LNCAP (cell line): ENCODE measurements around the gene TGM1.

Experiments used
- TF ChIP-seq, protein P1 (sequence below): fragments of 450-650 bp; IDR thresholded peaks from 2 replicates; pipeline ENCODE4 v1.5.1; 2017; ENCODE audit warnings: mild to moderate bottlenecking

Gene TGM1

GRCh38 chr14:24285351-24285750 is 22.4 kb upstream of the TGM1 start:
- TF ChIP-seq, protein P1, sequence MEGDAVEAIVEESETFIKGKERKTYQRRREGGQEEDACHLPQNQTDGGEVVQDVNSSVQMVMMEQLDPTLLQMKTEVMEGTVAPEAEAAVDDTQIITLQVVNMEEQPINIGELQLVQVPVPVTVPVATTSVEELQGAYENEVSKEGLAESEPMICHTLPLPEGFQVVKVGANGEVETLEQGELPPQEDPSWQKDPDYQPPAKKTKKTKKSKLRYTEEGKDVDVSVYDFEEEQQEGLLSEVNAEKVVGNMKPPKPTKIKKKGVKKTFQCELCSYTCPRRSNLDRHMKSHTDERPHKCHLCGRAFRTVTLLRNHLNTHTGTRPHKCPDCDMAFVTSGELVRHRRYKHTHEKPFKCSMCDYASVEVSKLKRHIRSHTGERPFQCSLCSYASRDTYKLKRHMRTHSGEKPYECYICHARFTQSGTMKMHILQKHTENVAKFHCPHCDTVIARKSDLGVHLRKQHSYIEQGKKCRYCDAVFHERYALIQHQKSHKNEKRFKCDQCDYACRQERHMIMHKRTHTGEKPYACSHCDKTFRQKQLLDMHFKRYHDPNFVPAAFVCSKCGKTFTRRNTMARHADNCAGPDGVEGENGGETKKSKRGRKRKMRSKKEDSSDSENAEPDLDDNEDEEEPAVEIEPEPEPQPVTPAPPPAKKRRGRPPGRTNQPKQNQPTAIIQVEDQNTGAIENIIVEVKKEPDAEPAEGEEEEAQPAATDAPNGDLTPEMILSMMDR: no peak

DNA sequence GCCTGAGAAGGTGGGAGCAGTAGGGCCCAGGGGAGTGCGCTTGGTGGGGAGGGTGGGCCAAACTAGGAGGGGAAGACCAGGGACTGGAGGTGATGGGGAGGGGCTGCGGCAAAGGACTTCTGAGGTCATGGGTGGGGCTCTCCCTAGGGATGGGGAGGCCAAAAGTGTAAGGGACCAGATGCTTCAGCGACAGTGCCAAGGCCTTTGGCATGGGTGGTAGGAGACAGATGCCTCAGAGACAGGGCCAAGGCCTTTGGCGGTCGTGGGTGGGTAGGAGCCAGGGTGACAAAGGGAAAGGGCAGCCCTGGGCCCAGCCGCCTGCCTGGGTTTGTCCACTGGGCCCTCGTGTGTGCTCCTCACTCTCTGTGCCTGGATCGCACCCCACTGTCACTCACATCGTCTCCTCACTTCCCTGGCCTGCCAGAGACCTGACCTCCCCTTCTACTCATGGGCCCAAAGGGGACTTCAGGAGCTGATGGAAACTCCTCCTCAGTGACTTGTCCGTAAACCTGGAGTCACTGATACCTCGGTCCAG is 21.6 kb upstream of the TGM1 start:
- TF ChIP-seq, protein P1: no peak

GRCh38 chr14:24283796-24284460 is 21.0 kb upstream of the TGM1 start:
- TF ChIP-seq, protein P1: no peak

DNA sequence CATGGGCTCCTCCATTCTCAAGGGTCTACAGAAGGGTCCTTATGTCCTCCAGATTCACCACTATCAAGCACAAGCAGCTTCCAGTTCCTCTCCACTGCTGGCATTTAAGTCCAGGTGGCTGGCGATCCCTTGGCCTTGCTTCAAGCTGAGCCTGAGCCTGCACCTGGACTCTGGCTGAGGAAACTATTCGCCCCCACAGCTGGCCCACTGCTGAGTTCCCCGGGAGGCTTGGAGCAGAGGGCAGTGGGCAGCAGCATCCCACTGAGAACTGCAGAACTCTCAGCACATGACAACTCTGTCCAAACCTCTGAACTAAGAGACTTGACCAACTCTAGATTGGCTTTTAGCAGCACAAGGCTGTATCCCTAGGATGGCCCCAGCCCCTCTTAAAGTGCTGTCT is 19.8 kb upstream of the TGM1 start:
- TF ChIP-seq, protein P1: no peak

DNA sequence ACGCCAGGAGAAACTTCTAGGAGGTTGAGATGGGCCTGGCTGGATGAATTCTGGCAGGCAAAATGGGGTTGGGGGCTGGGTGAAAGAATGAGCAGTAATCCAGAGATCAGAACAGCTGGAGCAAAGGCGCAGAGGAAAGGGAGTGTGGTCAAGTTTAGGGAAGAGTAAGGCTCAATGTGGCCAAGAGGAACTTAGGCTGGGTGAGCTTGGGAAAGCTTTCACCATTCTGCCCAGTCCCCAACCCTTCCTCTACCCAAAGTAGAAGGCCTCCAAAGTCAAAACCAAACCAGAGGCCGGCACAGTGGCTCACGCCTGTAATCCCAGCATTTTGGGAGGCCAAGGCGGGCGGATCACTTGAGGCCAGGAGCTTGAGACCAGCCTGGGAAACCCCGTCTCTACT is 18.7 kb upstream of the TGM1 start:
- TF ChIP-seq, protein P1: no peak

GRCh38 chr14:24280797-24281460 is 18.0 kb upstream of the TGM1 start:
- TF ChIP-seq, protein P1: no peak

- TF ChIP-seq, protein P1: peak; percentile 20; the same call in 1 of the 2 replicates
These were observed 16.6 kb upstream of the TGM1 start for GRCh38 chr14:24279301-24280186.
